Thymus (tissue), 11 donors: ENCODE data around the gene IGFN1. TPM values are rescaled to one million over a fixed set of nuclear protein-coding genes. Genes with fewer than 3 reads are reported as not detected.
A peak's percentile ranks its signal among the peaks of the same experiment; 100 is the strongest.

ENCODE experiments used
- DNase-seq, 9 donors: peaks; one replicate each; pipeline ENCODE4 v3.0.0-alpha.2; 2013; ENCODE audit warnings: low spot score in 9 of 9, low read depth in 6 of 9, missing footprints in 1 of 9
- H3K27ac ChIP-seq, 2 donors: one replicate each; pipeline ENCODE4 v1.5.1; 2013; ENCODE audit warnings: control low read depth in 1 of 2, low read depth in 1 of 2, low read length in 1 of 2, mild to moderate bottlenecking in 1 of 2, moderate library complexity in 1 of 2
- H3K27me3 ChIP-seq, 2 donors: one replicate each; pipeline ENCODE4 v1.5.1; 2013; ENCODE audit warnings: low read length in 1 of 2; ENCODE audit not compliant: control insufficient read depth in 2 of 2, insufficient read depth in 1 of 2
- H3K36me3 ChIP-seq, 2 donors: one replicate each; pipeline ENCODE4 v1.5.1; 2013; ENCODE audit warnings: low read length in 1 of 2, mild to moderate bottlenecking in 1 of 2, moderate library complexity in 1 of 2; ENCODE audit not compliant: control insufficient read depth in 2 of 2, insufficient read depth in 2 of 2
- H3K4me1 ChIP-seq, 2 donors: one replicate each; pipeline ENCODE4 v1.5.1; 2013; ENCODE audit warnings: low read length in 2 of 2; ENCODE audit not compliant: control insufficient read depth in 2 of 2, insufficient read depth in 2 of 2
- H3K4me3 ChIP-seq, 2 donors: one replicate each; pipeline ENCODE4 v1.5.1; 2013; ENCODE audit warnings: low read length in 2 of 2, control low read depth in 1 of 2, mild to moderate bottlenecking in 1 of 2
- H3K9me3 ChIP-seq, 2 donors: one replicate each; pipeline ENCODE4 v1.5.1; 2013; ENCODE audit warnings: low read length in 1 of 2, mild to moderate bottlenecking in 1 of 2; ENCODE audit not compliant: control insufficient read depth in 2 of 2, insufficient read depth in 1 of 2
- WGBS: extraction: QIAGEN DNeasy Blood & Tissue Kit; methylation state at CpG from one replicate; pipeline ENCODE4 v1.1.7; 2013; 5-methylcytosine and 5-hydroxymethylcytosine counted together
- polyA plus RNA-seq: library from polyadenylated mRNA; stranded (reverse); fragments of 200-250 nt; gene quantifications from one replicate; pipeline ENCODE4 v1.2.3, GENCODE V29; 2013
- total RNA-seq: library from RNA; stranded (reverse); fragments of 120-200 nt; gene quantifications from one replicate; pipeline ENCODE4 v1.2.4, GENCODE V29; 2013
- donor health status: healthy.

The IGFN1 gene
- total and polyA plus RNA-seq, 2 donors: 0.39 to 0.80 TPM

DNA sequence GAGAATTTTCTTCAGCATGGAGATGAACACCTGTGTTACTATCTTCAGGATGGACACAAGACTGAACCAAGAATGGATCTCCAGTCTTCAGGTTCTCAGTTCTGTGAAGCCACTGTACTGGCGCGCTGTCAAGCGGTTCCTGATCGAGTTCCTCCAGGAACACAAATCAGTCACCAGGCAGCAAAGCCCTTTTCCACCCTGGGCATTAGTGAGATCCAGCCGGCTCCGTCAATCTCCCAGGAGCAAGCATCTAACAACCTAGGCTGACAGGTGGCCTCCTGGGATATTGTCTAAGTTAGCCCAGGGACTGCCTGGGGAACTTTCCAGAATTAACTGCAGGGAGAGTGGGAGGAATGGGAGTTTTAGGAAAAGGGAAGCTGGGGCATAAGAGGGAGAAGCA, 9.7 kb upstream of the IGFN1 start:
- no peak overlapping the region for H3K4me3 ChIP-seq
- no peaks in the 10 kb centered on the region for H3K36me3 ChIP-seq
- H3K4me1 ChIP-seq: peaks cover 0 to 13% of the 10 kb centered on the region in 2 donors
- H3K27me3 ChIP-seq: peaks cover 0 to 33% of the 10 kb centered on the region in 2 donors
- H3K9me3 ChIP-seq: no peaks in the 10 kb centered on the region
- 97% methylated on average over 6 of the region's 6 CpGs for WGBS
- no peak overlapping the region for H3K27ac ChIP-seq
- no peak for DNase-seq

DNA sequence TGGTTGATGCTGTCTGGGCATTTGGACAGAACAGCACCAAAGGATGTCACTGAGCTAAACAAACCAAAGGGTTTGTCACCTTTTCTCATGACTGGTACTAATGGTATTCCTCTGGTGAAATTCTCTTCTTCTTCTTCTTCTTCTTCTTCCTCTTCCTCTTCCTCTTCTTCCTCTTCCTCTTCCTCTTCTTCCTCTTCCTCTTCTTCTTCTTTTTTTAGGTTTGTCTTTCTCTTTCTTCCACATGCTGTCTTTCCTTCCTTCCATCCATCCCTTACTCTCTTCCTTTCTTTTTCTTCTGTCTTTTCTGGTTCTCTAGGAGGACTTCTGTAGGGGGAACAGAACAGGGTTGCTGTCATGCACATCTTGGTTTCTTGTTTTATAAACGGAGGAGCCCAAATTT, 9.3 kb upstream of the IGFN1 start:
- Histone ChIP-seq H3K4me3 (no peak overlapping the region), H3K27ac (no peak overlapping the region), H3K4me1 (peaks cover 0 to 13% of the 10 kb centered on the region in 2 donors), H3K27me3 (peaks cover 0 to 31% of the 10 kb centered on the region in 2 donors), H3K36me3 (no peaks in the 10 kb centered on the region), H3K9me3 (no peaks in the 10 kb centered on the region)
- no peak for DNase-seq
- 90% methylated on average over 1 of the region's 1 CpG for WGBS

- Histone ChIP-seq H3K36me3 (no peaks in the 10 kb centered on the region), H3K27me3 (peaks cover 0 to 28% of the 10 kb centered on the region in 2 donors), H3K9me3 (no peaks in the 10 kb centered on the region), H3K4me1 (peaks cover 0 to 13% of the 10 kb centered on the region in 2 donors), H3K4me3 (no peak overlapping the region), H3K27ac (no peak overlapping the region)
- WGBS: 85% methylated on average over 2 of the region's 2 CpGs
- DNase-seq: no peak
Observed at GRCh38 chr1:201181726-201182125, 8.9 kb upstream of the IGFN1 start.

- Histone ChIP-seq H3K27me3 (peaks cover 0 to 30% of the 10 kb centered on the region in 2 donors), H3K4me3 (no peak overlapping the region), H3K9me3 (no peaks in the 10 kb centered on the region), H3K36me3 (no peaks in the 10 kb centered on the region), H3K27ac (no peak overlapping the region), H3K4me1 (peaks cover 0 to 13% of the 10 kb centered on the region in 2 donors)
- no peak for DNase-seq
- 92% methylated on average over 3 of the region's 3 CpGs for WGBS
Observed at GRCh38 chr1:201183209-201183608, 7.4 kb upstream of the IGFN1 start.

GRCh38 chr1:201183753-201184152, 6.9 kb upstream of the IGFN1 start:
- Histone ChIP-seq H3K4me1 (peaks cover 0 to 13% of the 10 kb centered on the region in 2 donors), H3K4me3 (no peak overlapping the region), H3K27ac (peak overlapping the region; percentile 35 to 46), H3K9me3 (no peaks in the 10 kb centered on the region), H3K36me3 (no peaks in the 10 kb centered on the region), H3K27me3 (peaks cover 0 to 30% of the 10 kb centered on the region in 2 donors)
- no peak for DNase-seq
- WGBS: 91% methylated on average over 5 of the region's 5 CpGs

DNA sequence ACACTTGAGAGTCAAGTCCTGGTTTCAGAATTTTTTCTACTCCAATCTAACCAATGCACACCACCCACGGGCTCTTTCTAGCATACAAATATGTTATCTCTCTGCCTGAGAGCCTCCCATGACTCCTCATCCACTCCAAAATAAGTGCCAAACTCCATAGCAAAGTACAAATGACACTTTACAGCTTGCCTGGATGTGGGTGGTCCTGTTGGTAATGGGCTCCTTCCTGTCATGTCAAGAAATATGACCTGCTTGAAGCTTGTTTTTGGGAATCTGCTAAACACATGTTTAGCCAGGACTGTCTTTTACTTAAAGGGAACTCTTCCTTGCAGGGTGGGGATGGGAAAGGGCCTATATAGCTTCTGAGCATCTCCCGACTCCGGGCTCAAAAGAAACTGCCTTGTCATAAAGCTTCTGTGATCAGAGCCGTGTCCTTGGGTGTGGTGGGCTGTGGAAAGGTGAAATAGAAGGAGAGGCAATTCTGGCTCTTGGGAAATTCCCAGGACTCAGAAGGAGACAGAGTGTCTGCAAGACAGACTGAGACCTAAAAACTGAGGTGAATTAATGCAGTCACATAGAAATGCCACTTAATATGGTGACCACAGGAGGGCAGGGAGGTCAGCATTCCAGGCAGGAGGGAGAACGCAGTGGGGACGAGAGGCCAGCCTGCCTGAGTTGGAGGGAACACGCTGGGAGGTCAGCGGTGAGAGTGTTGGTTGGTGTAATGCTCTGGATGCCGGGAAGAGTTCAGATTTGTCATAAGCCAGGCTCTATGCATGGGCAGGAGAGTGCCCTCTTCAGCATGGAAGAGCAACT, 6.1 kb upstream of the IGFN1 start:
- H3K4me3 ChIP-seq: no peak overlapping the region
- peak overlapping the region; percentile 20 to 36 for H3K27ac ChIP-seq
- H3K27me3 ChIP-seq: peaks cover 0 to 34% of the 10 kb centered on the region in 2 donors
- H3K9me3 ChIP-seq: no peaks in the 10 kb centered on the region
- peak in 1 of 9 donors; percentile 10 for DNase-seq
- peaks cover 0 to 13% of the 10 kb centered on the region in 2 donors for H3K4me1 ChIP-seq
- WGBS: 76% methylated on average over 9 of the region's 9 CpGs
- H3K36me3 ChIP-seq: no peaks in the 10 kb centered on the region

GRCh38 chr1:201185123-201185453, 5.5 kb upstream of the IGFN1 start:
- Histone ChIP-seq H3K9me3 (no peaks in the 10 kb centered on the region), H3K36me3 (no peaks in the 10 kb centered on the region), H3K4me1 (peaks cover 0 to 13% of the 10 kb centered on the region in 2 donors), H3K27me3 (peaks cover 0 to 37% of the 10 kb centered on the region in 2 donors), H3K27ac (no peak overlapping the region), H3K4me3 (no peak overlapping the region)
- no peak for DNase-seq
- 83% methylated on average over 3 of the region's 3 CpGs for whole genome bisulfite sequencing

DNA sequence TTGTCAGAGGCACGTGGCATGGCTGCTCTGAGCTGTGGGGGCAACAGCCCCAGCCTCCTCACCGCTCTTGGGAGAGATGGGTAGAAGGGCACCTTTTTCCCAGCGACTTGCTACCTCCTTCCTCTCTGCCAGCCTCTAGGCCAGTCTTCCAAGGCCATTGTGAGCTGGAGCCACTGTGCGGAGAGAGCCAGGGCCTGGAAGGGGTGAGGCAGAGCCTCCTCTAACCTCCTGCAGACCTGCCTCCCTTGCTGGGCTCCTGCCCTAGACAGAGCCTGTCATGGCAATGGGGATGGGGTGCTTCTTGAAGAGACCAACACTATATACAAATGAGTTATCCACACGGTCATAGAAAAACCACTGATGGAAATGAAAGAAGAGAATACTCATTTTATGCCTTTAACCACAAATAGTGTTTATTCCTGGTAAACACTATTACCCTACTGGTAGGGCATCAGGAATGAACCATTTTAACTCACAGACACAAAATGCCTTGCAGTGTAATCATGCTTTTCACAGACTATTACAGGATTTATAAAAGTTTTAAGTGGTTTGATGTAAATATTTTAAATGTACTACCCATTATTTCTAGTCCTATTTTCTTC, 5.0 kb upstream of the IGFN1 start:
- no peaks in the 10 kb centered on the region for H3K9me3 ChIP-seq
- DNase-seq: no peak
- H3K27ac ChIP-seq: no peak overlapping the region
- H3K36me3 ChIP-seq: no peaks in the 10 kb centered on the region
- H3K4me1 ChIP-seq: peaks cover 0 to 13% of the 10 kb centered on the region in 2 donors
- peaks cover 0 to 40% of the 10 kb centered on the region in 2 donors for H3K27me3 ChIP-seq
- 87% methylated on average over 5 of the region's 5 CpGs for WGBS
- no peak overlapping the region for H3K4me3 ChIP-seq

- no peaks in the 10 kb centered on the region for H3K9me3 ChIP-seq
- 98% methylated on average over 3 of the region's 3 CpGs for WGBS
- H3K4me3 ChIP-seq: no peak overlapping the region
- H3K4me1 ChIP-seq: peaks cover 0 to 13% of the 10 kb centered on the region in 2 donors
- peaks cover 0 to 40% of the 10 kb centered on the region in 2 donors for H3K27me3 ChIP-seq
- H3K27ac ChIP-seq: no peak overlapping the region
- no peaks in the 10 kb centered on the region for H3K36me3 ChIP-seq
- DNase-seq: no peak
Observed at GRCh38 chr1:201186192-201186591, 4.4 kb upstream of the IGFN1 start.
